NCI-H2171 (cell line): ENCODE measurements around the gene PCDHGA2.
"Not testable (repeated sequence)": the region's sequence is repeated elsewhere in the genome, so short reads cannot be mapped to it uniquely, and the experiment has no call there.

Source experiments
- DNase-seq: peaks from one replicate; lab custom pipeline; 2025; lab: John Stamatoyannopoulos, UW

PCDHGA2 gene

DNA sequence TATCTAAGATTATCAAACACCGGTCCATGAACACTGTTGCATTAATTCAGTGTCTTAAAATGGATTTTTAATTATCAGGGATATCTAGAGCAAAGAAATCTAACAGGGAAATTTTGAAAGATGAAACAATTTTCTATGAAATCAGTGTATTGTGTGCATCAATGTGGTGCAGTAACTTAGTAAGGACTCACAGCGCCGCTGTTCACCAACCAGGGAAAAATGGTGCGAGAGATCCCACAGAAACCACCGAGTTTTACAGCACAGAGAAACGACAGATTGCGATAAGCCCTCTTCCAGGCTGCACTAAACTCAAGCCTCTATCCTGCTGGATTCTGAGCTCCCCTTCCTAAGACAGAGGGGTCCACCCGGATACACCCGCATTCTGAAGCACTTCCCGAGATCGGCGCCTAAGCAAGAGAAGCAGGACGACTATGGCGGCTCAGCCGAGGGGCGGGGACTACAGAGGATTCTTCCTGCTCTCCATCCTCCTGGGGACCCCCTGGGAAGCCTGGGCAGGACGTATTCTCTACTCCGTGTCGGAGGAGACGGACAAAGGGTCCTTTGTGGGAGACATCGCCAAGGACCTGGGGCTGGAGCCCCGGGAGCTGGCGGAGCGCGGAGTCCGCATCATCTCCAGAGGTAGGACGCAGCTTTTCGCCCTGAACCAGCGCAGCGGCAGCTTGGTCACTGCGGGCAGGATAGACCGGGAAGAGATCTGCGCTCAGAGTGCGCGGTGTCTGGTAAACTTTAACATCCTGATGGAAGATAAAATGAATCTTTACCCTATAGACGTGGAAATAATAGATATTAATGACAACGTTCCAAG is 44.1 kb downstream of the PCDHGA2 start, which contains the start of gene PCDHGA7:
Gene PCDHGA7 (plus strand): TSS at position 274 of the 826 bp plus-strand sequence. CDS start 158 bp downstream, at position 432.
- DNase-seq, result no peak

DNA sequence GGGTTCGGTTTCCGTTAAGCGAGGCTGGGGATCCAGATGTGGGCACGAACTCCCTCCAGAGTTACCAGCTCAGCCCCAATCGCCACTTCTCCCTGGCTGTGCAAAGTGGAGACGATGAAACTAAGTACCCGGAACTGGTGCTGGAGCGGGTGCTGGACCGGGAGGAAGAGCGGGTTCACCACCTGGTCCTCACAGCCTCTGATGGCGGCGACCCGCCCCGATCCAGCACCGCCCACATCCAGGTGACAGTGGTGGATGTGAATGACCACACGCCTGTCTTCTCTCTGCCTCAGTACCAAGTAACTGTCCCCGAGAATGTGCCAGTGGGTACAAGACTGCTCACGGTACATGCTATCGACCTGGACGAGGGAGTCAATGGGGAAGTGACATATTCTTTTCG is 44.8 kb downstream of the PCDHGA2 start:
- no peak for DNase-seq

DNA sequence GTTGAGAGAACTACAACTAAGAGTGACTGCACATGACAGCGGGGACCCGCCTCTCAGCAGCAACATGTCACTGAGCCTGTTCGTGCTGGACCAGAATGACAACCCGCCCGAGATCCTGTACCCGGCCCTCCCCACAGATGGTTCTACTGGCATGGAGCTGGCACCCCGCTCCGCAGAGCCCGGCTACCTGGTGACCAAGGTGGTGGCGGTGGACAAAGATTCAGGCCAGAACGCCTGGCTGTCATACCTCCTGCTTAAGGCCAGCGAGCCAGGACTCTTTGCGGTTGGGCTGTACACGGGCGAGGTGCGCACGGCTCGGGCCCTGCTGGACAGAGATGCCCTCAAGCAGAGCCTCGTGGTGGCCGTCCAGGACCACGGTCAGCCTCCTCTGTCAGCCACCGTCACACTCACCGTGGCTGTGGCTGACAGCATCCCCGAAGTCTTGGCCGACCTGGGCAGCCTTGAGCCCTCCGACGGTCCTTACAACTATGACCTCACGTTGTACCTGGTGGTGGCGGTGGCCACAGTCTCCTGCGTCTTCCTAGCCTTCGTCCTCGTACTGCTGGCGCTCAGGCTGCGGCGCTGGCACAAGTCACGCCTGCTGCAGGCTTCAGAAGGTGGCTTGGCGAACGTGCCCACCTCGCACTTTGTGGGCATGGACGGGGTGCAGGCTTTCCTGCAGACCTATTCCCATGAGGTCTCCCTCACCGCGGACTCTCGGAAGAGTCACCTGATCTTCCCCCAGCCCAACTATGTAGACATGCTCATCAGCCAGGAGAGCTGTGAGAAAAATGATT is 46.1 kb downstream of the PCDHGA2 start:
- no peak for DNase-seq

DNA sequence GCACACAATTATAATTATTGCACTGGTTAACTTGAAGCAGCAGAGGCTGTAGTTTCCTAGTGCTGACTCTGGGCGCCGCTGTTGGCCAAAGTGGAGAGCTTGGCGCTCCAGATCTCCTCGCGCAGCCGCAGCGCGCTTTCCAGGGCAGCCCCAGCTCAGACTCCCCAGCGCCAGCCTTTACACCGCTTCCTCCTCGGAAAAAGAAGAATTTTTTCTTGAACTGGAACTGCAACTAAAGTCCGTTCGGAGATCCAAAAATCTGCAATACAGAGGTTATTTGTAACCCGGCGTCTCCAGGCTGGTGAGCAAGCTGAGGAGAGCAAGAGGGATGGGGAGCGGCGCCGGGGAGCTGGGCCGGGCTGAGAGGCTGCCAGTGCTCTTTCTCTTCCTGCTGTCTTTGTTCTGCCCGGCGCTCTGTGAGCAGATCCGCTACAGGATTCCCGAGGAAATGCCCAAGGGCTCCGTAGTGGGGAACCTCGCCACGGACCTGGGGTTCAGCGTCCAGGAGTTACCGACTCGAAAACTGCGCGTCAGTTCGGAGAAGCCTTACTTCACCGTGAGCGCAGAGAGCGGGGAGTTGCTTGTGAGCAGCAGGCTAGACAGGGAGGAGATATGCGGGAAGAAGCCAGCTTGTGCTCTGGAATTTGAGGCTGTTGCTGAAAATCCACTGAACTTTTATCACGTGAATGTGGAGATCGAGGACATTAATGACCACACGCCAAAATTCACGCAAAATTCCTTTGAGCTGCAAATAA is 49.2 kb downstream of the PCDHGA2 start, which contains the start of gene PCDHGB4:
Gene PCDHGB4 (plus strand): TSS at position 142 of the 755 bp plus-strand sequence. CDS start 187 bp downstream, at position 329.
- DNase-seq, result not testable (repeated sequence)

DNA sequence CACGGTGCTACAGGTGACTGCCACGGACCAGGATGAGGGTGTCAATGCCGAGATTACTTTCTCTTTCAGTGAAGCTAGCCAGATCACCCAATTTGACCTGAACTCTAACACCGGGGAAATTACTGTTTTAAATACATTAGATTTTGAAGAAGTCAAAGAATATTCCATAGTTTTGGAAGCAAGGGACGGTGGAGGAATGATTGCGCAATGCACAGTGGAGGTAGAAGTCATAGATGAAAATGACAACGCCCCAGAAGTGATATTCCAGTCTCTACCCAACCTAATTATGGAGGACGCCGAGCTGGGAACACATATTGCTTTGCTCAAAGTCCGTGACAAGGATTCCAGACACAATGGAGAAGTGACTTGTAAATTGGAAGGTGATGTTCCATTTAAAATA is 50.1 kb downstream of the PCDHGA2 start:
- DNase-seq, result no peak

DNA sequence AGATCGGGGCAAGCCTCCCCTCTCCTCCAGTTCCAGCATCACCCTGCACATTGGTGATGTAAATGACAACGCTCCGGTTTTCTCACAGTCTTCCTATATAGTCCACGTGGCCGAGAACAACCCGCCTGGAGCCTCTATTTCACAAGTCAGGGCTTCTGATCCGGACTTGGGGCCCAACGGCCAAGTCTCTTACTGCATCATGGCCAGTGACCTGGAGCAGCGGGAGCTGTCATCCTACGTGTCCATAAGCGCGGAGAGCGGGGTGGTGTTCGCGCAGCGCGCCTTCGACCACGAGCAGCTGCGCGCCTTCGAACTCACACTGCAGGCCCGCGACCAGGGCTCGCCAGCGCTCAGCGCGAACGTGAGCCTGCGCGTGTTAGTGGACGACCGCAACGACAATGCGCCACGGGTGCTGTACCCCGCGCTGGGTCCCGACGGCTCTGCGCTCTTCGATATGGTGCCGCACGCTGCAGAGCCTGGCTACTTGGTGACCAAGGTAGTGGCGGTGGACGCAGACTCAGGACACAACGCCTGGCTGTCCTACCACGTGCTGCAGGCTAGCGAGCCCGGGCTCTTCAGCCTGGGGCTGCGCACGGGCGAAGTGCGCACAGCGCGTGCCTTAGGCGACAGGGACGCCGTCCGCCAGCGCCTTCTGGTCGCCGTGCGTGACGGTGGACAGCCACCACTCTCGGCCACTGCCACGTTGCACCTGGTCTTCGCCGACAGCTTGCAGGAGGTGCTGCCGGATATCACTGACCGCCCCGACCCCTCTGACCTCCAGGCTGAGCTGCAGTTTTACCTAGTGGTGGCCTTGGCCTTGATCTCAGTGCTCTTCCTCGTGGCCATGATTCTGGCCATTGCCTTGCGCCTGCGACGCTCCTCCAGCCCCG is 50.8 kb downstream of the PCDHGA2 start:
- DNase-seq, result no peak

DNA sequence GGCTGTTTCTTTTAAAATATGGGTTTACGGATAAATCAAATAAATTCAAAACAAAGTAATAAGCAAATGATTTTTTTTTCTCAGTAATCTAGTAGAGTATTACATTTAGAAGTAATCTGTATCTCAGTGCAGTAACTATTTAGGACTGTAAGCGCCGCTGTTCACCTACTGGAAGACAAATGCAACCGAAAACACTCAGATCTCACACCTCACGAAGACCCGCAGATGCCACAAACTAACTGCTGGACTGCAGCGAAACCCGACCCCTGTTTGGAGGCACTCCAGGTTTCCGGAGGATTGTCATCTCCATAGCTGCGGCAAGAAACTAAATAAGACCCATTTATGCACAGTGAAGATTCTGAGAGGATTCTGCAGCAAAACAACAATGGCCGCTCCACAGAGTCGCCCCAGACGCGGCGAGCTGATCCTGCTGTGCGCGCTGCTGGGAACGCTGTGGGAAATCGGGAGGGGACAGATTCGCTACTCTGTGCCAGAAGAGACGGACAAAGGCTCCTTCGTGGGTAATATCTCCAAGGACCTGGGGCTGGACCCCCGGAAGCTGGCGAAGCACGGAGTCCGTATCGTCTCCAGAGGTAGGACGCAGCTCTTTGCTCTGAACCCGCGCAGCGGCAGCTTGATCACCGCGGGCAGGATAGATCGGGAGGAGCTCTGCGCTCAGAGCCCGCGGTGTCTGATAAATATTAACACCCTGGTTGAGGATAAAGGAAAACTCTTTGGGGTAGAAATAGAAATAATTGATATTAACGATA is 54.1 kb downstream of the PCDHGA2 start, which contains the start of gene PCDHGA8:
Gene PCDHGA8 (plus strand): TSS at position 205 of the 770 bp plus-strand sequence. CDS start 181 bp downstream, at position 386.
- DNase-seq, result no peak
